Fibroblast of lung (primary cell): ENCODE measurements around the gene B3GALT5.

Experiments used
- CTCF ChIP-seq, 2 donors: IDR thresholded peaks in 1 of 2; conservative IDR thresholded peaks in 1 of 2; 1 replicate in 1 of 2; 2 replicates in 1 of 2; pipeline ENCODE4 v1.5.1; 2011 to 2012; ENCODE audit warnings: low read length in 2 of 2, control low read depth in 1 of 2, inconsistent platforms in 1 of 2, low read depth in 1 of 2, mild to moderate bottlenecking in 1 of 2
- EZH2 ChIP-seq: IDR thresholded peaks from 2 replicates; pipeline ENCODE4 v1.5.1; 2012; ENCODE audit warnings: low read length, control low read depth, mild to moderate bottlenecking; ENCODE audit errors: missing control alignments

GRCh38 chr21:39675590-39675989 is 62.9 kb downstream of the B3GALT5 start:
- TF ChIP-seq CTCF (conservative IDR thresholded peaks at IDR 0.05 in 1 of 2, IDR thresholded peaks at IDR 0.05 in 1 of 2; ENCODE audit: low read depth in 1 of 2, low read length in 2 of 2) (no peak), EZH2 (no peak)
